Stimulated activated CD4-positive, alpha-beta T cell treated with anti-CD3 and anti-CD28 coated beads, Interleukin-2, amount 100 ng/mL, for 4 hours (primary cell): ENCODE data around the gene PGLYRP1.
A peak's percentile ranks its signal among the peaks of the same experiment; 100 is the strongest.

ENCODE experiments used
- DNase-seq: peaks from one replicate; pipeline ENCODE4 v3.0.0-alpha.2; 2020; ENCODE audit warnings: low read depth

The PGLYRP1 gene

GRCh38 chr19:46032597-46033025 lies 9.8 kb upstream of the PGLYRP1 start:
- DNase-seq: no peak

GRCh38 chr19:46031781-46032596 lies 9.1 kb upstream of the PGLYRP1 start:
- no peak for DNase-seq

- no peak for DNase-seq
These were observed 8.1 kb upstream of the PGLYRP1 start for GRCh38 chr19:46030812-46031550.

- no peak for DNase-seq
These were observed 3.0 kb upstream of the PGLYRP1 start for GRCh38 chr19:46025835-46026234.

GRCh38 chr19:46023311-46023779 lies 492 bp upstream of the PGLYRP1 start:
- DNase-seq: no peak

- no peak for DNase-seq
These were observed 807 bp downstream of the PGLYRP1 start for GRCh38 chr19:46022061-46022430.

- no peak for DNase-seq
These were observed 1.3 kb downstream of the PGLYRP1 start for GRCh38 chr19:46021531-46022041.

GRCh38 chr19:46020819-46021125 lies 2.1 kb downstream of the PGLYRP1 start:
- no peak for DNase-seq

- DNase-seq: no peak
These were observed 3.6 kb downstream of the PGLYRP1 start for GRCh38 chr19:46019270-46019669.

- no peak for DNase-seq
These were observed 4.1 kb downstream of the PGLYRP1 start for GRCh38 chr19:46018729-46019251.

- no peak for DNase-seq
These were observed 4.8 kb downstream of the PGLYRP1 start for GRCh38 chr19:46017874-46018675.

GRCh38 chr19:46017095-46017429 lies 5.8 kb downstream of the PGLYRP1 start:
- DNase-seq: no peak

GRCh38 chr19:46016426-46017094 lies 6.3 kb downstream of the PGLYRP1 start:
- peak; percentile 73 for DNase-seq

GRCh38 chr19:46015687-46016425 lies 7.0 kb downstream of the PGLYRP1 start:
- DNase-seq: peak; percentile 17

- DNase-seq: peak; percentile 54
These were observed 7.7 kb downstream of the PGLYRP1 start for GRCh38 chr19:46014941-46015686.

GRCh38 chr19:46014534-46014933 lies 8.3 kb downstream of the PGLYRP1 start:
- no peak for DNase-seq

GRCh38 chr19:46009530-46010510 lies 13.0 kb downstream of the PGLYRP1 start:
- DNase-seq: peak; percentile 28

GRCh38 chr19:46006411-46006810 lies 16.4 kb downstream of the PGLYRP1 start:
- no peak for DNase-seq

GRCh38 chr19:46002678-46003275 lies 20.1 kb downstream of the PGLYRP1 start:
- no peak for DNase-seq
